ENCODE data around the gene F11. TPM values are rescaled to one million over a fixed set of nuclear protein-coding genes. Genes with fewer than 3 reads are reported as not detected.

Gene F11
- total and polyA plus RNA-seq, 2 donors (not counting 1 experiment from before 2014, with no cell fraction given): 0.06 TPM; not detected in 1

GRCh38 chr4:186304216-186304615, 38.2 kb downstream of the F11 start:
- CTCF ChIA-PET: no interaction called here
- intact Hi-C loops (cut with micrococcal nuclease): no loop called here
- Histone ChIP-seq H3K9ac (ENCODE audit: low read length) (no peak overlapping the region), H3K36me3 (replicated peaks in 1 of 2; ENCODE audit: control extremely low read depth in 1 of 2, control insufficient read depth in 1 of 2, extremely low read depth in 1 of 2, insufficient read depth in 2 of 2, low read length in 1 of 2) (no peaks in the 10 kb centered on the region), H3K27ac (ENCODE audit: low read length in 2 of 2) (no peak overlapping the region), H3K4me2 (replicated peaks; ENCODE audit: low read depth, low read length, poor library complexity, severe bottlenecking) (no peak overlapping the region), H2AFZ (ENCODE audit: insufficient read depth, low read depth, low read length, poor library complexity, severe bottlenecking) (no peak overlapping the region), H3K27me3 (replicated peaks in 1 of 4; ENCODE audit: control extremely low read depth in 1 of 4, control insufficient read depth in 3 of 4, insufficient read depth in 4 of 4, low read length in 3 of 4) (no peaks in the 10 kb centered on the region), H3K9me3 (ENCODE audit: control extremely low read depth in 1 of 3, control insufficient read depth in 2 of 3, insufficient read depth in 1 of 3, low read length in 2 of 3) (peaks cover 0 to 4% (median 0%) of the 10 kb centered on the region in 3 donors), H3K4me1 (ENCODE audit: control insufficient read depth in 2 of 2, insufficient read depth in 2 of 2, low read length in 2 of 2) (no peaks in the 10 kb centered on the region), H3K4me3 (ENCODE audit: control extremely low read depth in 1 of 5, extremely low read depth in 1 of 5, insufficient read depth in 1 of 5, low read depth in 2 of 5, low read length in 4 of 5) (no peak overlapping the region), H4K20me1 (ENCODE audit: control insufficient read depth, insufficient read depth, low read length, poor library complexity, severe bottlenecking) (no peaks in the 10 kb centered on the region), H3K79me2 (ENCODE audit: control insufficient read depth, insufficient read depth, low read length) (no peaks in the 10 kb centered on the region)
- H3K9me3 Mint-ChIP-seq (ENCODE audit: insufficient read depth): no peaks in the 10 kb centered on the region
- TF ChIP-seq EZH2 (IDR thresholded peaks at IDR 0.05; ENCODE audit: borderline replicate concordance, insufficient read depth, low read depth, low read length, poor library complexity, severe bottlenecking) (no peak), CTCF (IDR thresholded peaks at IDR 0.05) (no peak)
- 93% methylated on average over 2 of the region's 5 CpGs for WGBS (ENCODE audit: insufficient coverage)
- H3K4me3 Mint-ChIP-seq: no peak overlapping the region
- no peak for DNase-seq
- H3K27ac Mint-ChIP-seq: no peak overlapping the region
- no peak for ATAC-seq (ENCODE audit: low read depth)
- H3K27me3 Mint-ChIP-seq: peaks cover 5% of the 10 kb centered on the region
- H3K4me1 Mint-ChIP-seq: no peaks in the 10 kb centered on the region
- POLR2A ChIA-PET: no interaction called here

GRCh38 chr4:186304866-186305505, 39.0 kb downstream of the F11 start:
- Histone ChIP-seq H3K36me3 (replicated peaks in 1 of 2; ENCODE audit: control extremely low read depth in 1 of 2, control insufficient read depth in 1 of 2, extremely low read depth in 1 of 2, insufficient read depth in 2 of 2, low read length in 1 of 2) (no peaks in the 10 kb centered on the region), H3K27ac (ENCODE audit: low read length in 2 of 2) (no peak overlapping the region), H3K4me2 (replicated peaks; ENCODE audit: low read depth, low read length, poor library complexity, severe bottlenecking) (no peak overlapping the region), H3K4me3 (ENCODE audit: control extremely low read depth in 1 of 5, extremely low read depth in 1 of 5, insufficient read depth in 1 of 5, low read depth in 2 of 5, low read length in 4 of 5) (no peak overlapping the region), H3K27me3 (replicated peaks in 1 of 4; ENCODE audit: control extremely low read depth in 1 of 4, control insufficient read depth in 3 of 4, insufficient read depth in 4 of 4, low read length in 3 of 4) (no peaks in the 10 kb centered on the region), H3K9ac (ENCODE audit: low read length) (no peak overlapping the region), H2AFZ (ENCODE audit: insufficient read depth, low read depth, low read length, poor library complexity, severe bottlenecking) (no peak overlapping the region), H3K9me3 (ENCODE audit: control extremely low read depth in 1 of 3, control insufficient read depth in 2 of 3, insufficient read depth in 1 of 3, low read length in 2 of 3) (peaks cover 0 to 4% (median 0%) of the 10 kb centered on the region in 3 donors), H3K4me1 (ENCODE audit: control insufficient read depth in 2 of 2, insufficient read depth in 2 of 2, low read length in 2 of 2) (no peaks in the 10 kb centered on the region), H4K20me1 (ENCODE audit: control insufficient read depth, insufficient read depth, low read length, poor library complexity, severe bottlenecking) (no peaks in the 10 kb centered on the region), H3K79me2 (ENCODE audit: control insufficient read depth, insufficient read depth, low read length) (no peaks in the 10 kb centered on the region)
- intact Hi-C loops (cut with micrococcal nuclease): no loop called here
- POLR2A ChIA-PET: no interaction called here
- TF ChIP-seq CTCF (IDR thresholded peaks at IDR 0.05): no peak
- TF ChIP-seq EZH2 (IDR thresholded peaks at IDR 0.05; ENCODE audit: borderline replicate concordance, insufficient read depth, low read depth, low read length, poor library complexity, severe bottlenecking): no peak
- CTCF ChIA-PET: no interaction called here
- no peak for ATAC-seq (ENCODE audit: low read depth)
- 76% methylated on average over 7 of the region's 13 CpGs for WGBS (ENCODE audit: insufficient coverage)
- no peaks in the 10 kb centered on the region for H3K4me1 Mint-ChIP-seq
- H3K4me3 Mint-ChIP-seq: no peak overlapping the region
- no peak overlapping the region for H3K27ac Mint-ChIP-seq
- peaks cover 5% of the 10 kb centered on the region for H3K27me3 Mint-ChIP-seq
- no peaks in the 10 kb centered on the region for H3K9me3 Mint-ChIP-seq (ENCODE audit: insufficient read depth)
- DNase-seq: no peak
